IPS DF 6.9 (cell line): ENCODE data around the gene SUV39H1.

Experiments
- DNase-seq: peaks from one replicate; pipeline ENCODE4 v3.0.0-alpha.2; 2013; ENCODE audit warnings: low read depth, low spot score
- H3K27ac ChIP-seq: one replicate; pipeline ENCODE4 v1.5.1; 2013; ENCODE audit warnings: low read length, control low read depth
- H3K27me3 ChIP-seq: 2 replicates; pipeline ENCODE4 v1.6.1; 2013; ENCODE audit warnings: mild to moderate bottlenecking, low read length; ENCODE audit not compliant: control insufficient read depth, insufficient read depth
- H3K36me3 ChIP-seq: 2 replicates; pipeline ENCODE4 v1.6.1; 2013; ENCODE audit warnings: low read length; ENCODE audit not compliant: control insufficient read depth, insufficient read depth
- H3K4me1 ChIP-seq: 2 replicates; pipeline ENCODE4 v1.6.1; 2013; ENCODE audit warnings: low read length; ENCODE audit not compliant: control insufficient read depth, insufficient read depth
- H3K4me3 ChIP-seq: 2 replicates; pipeline ENCODE4 v1.5.1; 2013; ENCODE audit warnings: mild to moderate bottlenecking, low read length
- H3K9me3 ChIP-seq: 2 replicates; pipeline ENCODE4 v1.6.1; 2013; ENCODE audit warnings: low read length, inconsistent platforms; ENCODE audit not compliant: control insufficient read depth, insufficient read depth
- WGBS: extraction: QIAGEN DNeasy Blood & Tissue Kit; methylation state at CpG from one replicate; pipeline ENCODE4 v1.1.7; 2013; ENCODE audit warnings: mixed read lengths, missing lambda C conversion rate; ENCODE audit not compliant: insufficient read length, insufficient coverage; 5-methylcytosine and 5-hydroxymethylcytosine counted together

The SUV39H1 gene

DNA sequence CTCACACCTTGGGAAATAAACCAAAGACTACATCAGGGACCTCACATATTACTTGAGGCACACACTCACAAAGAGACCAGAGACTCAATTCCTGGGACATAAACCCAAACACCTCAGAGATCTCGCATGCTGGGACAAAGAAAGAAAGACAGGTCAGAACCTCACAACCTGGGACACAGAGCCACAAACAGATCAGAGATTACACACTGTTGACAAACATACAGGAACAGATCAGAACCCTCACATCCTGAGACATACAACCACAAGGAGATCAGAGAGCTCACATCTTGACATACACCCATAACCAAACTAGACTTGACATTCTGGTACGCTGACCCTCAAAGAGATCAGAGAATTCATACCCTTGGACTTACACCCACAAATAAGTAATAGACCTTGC is 17.3 kb downstream of the SUV39H1 start:
- H3K4me3 ChIP-seq, result no peak overlapping the region
- no peak for DNase-seq
- H3K9me3 ChIP-seq, result no peaks in the 10 kb centered on the region
- no peaks in the 10 kb centered on the region for H3K4me1 ChIP-seq
- no peaks in the 10 kb centered on the region for H3K27me3 ChIP-seq
- H3K36me3 ChIP-seq, result no peaks in the 10 kb centered on the region
- WGBS, result no CpG with 5 or more reads among the region's 2 CpGs
- no peak overlapping the region for H3K27ac ChIP-seq

DNA sequence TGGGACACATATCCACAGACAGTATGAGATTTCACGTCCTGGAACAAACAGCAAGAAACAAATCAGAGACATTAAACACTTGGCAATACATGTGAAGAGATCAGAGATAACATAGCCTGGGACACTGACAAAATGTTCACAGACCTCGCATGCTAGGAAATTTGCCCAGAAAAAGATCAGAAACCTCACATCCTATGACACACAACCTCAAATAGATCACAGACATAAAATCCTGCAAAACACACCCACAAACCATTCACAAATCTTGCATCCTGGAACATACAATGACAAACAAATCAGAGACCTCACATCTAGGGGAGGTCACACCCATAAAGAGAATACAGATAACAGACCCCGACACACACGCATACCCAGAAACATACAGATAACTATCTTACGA is 18.0 kb downstream of the SUV39H1 start:
- Histone ChIP-seq H3K27ac (no peak overlapping the region), H3K27me3 (no peaks in the 10 kb centered on the region), H3K9me3 (no peaks in the 10 kb centered on the region), H3K4me1 (no peaks in the 10 kb centered on the region), H3K36me3 (no peaks in the 10 kb centered on the region), H3K4me3 (no peak overlapping the region)
- no CpG with 5 or more reads among the region's 5 CpGs for WGBS
- DNase-seq, result no peak

DNA sequence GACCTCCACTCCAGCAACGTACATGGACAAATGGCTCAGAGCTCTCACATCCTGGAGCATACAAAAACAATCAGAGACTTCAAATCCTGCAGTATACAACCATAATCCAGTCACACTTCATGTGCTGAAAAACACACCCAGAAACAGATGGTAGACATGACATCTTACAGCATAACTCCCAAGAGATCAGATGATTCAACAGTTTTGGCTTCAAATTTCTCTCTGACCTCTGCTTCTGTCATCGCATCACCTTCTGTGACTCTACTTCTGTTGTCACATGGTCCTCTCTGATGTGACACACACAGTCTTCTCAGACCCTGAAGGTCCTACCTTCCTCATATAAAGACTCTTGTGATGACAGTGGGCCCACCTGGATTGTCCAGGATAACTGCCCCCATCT is 18.5 kb downstream of the SUV39H1 start:
- H3K4me3 ChIP-seq, result no peak overlapping the region
- no peak overlapping the region for H3K27ac ChIP-seq
- no CpG with 5 or more reads among the region's 2 CpGs for WGBS
- no peaks in the 10 kb centered on the region for H3K9me3 ChIP-seq
- H3K4me1 ChIP-seq, result no peaks in the 10 kb centered on the region
- no peak for DNase-seq
- H3K36me3 ChIP-seq, result no peaks in the 10 kb centered on the region
- no peaks in the 10 kb centered on the region for H3K27me3 ChIP-seq

DNA sequence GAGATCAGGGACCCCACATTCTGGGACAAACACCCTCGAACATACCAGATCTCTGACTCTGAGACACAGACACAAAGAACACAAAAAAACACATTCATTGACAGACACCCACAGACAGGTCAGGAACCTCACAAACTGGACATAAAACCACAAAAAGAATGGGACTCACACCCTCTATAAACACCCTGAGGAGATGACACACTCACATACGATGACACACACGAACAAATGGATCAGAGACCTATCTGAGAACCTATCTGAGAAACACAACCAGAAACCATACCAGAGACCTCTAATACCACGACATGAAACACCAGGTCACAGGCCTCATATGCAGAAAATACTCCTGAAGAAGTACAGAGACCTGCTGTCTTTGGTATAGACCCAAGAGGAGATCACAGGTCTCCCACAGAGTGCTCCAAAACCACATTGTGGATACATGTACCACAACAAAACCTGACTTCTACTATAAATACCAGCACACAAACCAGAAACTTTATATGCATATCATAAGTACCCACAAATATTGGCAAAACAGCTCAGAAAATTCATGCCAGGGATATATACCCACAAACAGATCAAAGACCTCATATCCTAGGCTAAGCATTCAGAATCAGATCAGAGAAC is 19.5 kb downstream of the SUV39H1 start:
- H3K9me3 ChIP-seq, result no peaks in the 10 kb centered on the region
- H3K4me1 ChIP-seq, result no peaks in the 10 kb centered on the region
- H3K27me3 ChIP-seq, result no peaks in the 10 kb centered on the region
- no peak overlapping the region for H3K27ac ChIP-seq
- no peak for DNase-seq
- no peaks in the 10 kb centered on the region for H3K36me3 ChIP-seq
- H3K4me3 ChIP-seq, result no peak overlapping the region
- no CpG with 5 or more reads among the region's 4 CpGs for WGBS

DNA sequence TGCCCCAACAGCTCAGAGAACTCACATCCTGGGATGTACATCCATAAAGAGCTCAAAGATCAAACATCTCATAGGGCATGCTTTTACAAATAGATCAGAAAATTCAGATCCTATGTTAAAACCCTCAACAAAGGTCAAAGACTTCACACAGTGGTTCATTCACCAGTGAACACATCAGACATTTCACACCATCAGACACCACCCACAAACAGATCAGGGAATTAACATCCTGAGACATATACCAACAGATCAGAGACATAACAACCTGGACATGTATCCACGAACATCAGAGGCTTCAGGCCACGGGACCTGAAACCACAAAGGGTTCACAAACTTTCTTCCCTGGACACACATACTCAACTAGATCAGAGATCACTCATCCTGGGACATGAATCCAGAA is 23.4 kb downstream of the SUV39H1 start:
- H3K9me3 ChIP-seq, result no peaks in the 10 kb centered on the region
- H3K27ac ChIP-seq, result no peak overlapping the region
- no CpG with 5 or more reads among the region's 2 CpGs for WGBS
- no peaks in the 10 kb centered on the region for H3K36me3 ChIP-seq
- no peaks in the 10 kb centered on the region for H3K4me1 ChIP-seq
- no peaks in the 10 kb centered on the region for H3K27me3 ChIP-seq
- no peak for DNase-seq
- no peak overlapping the region for H3K4me3 ChIP-seq

DNA sequence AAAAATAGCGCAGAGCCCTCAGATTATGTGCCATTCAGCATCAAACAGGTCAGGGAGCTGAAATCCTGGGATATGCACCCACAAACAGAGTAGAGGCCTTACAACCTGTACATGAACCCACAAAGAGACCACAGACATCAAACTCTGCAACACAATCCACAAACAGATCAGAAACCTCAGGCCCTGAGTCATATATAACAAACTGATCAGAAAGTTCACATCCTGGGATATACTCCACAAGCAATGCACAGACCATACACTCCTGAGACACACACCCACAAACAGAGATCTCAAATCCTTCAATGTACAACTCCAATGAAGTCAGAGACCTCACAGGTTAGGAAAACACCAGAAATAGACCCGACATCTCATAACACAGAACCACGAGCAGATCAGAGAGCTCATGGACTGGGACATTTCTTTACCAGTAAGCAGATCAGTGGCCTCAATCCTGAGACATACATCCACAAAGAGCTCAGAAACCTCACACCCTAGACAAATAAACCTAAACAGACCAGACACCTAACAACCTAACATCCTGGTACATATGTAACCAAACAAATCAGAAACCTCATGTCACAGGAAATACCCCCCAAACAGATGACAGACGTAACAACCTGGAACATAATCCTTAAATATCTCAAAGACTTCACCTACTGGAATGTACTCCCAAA is 24.2 kb downstream of the SUV39H1 start:
- no CpG with 5 or more reads among the region's 4 CpGs for WGBS
- Histone ChIP-seq H3K4me3 (no peak overlapping the region), H3K27ac (no peak overlapping the region), H3K27me3 (no peaks in the 10 kb centered on the region), H3K36me3 (no peaks in the 10 kb centered on the region), H3K4me1 (no peaks in the 10 kb centered on the region), H3K9me3 (no peaks in the 10 kb centered on the region)
- no peak for DNase-seq

DNA sequence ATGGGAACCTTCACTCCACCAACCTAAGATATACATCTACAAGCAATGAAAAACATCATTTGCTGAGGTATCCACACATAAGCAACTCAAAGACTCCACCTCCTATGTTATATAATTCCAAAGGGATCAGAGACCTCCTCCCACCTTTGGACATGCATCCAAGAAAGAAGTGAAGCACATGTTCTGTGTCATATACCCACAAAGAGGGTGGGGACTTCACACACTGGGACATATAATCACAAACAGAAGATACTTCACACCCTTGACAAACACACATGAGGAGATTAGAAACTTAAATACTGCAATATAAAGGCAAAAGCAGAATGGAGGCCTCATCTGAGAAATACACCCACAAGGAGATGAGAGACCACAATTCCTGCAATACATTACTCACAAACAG is 25.4 kb downstream of the SUV39H1 start:
- Histone ChIP-seq H3K27me3 (no peaks in the 10 kb centered on the region), H3K4me1 (no peaks in the 10 kb centered on the region), H3K9me3 (no peaks in the 10 kb centered on the region), H3K36me3 (no peaks in the 10 kb centered on the region), H3K27ac (no peak overlapping the region), H3K4me3 (no peak overlapping the region)
- no peak for DNase-seq

DNA sequence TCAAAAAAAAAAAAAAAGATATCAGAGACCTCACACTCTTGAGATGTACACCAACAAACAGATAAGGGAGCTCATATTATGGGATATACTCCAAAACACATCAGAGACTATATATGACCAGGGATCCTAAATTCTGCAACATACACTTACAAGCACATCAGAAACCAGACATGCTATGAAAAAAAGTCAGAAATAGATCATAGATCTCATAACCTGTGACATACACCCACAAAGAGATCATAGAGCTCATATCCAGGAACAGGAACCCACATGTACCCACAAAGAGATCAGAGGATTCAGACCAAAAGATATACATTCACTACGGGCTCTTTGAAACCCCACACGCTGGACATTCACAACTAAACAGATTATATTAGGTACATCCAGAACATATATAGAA is 30.1 kb downstream of the SUV39H1 start:
- Histone ChIP-seq H3K4me3 (no peak overlapping the region), H3K36me3 (no peaks in the 10 kb centered on the region), H3K4me1 (no peaks in the 10 kb centered on the region), H3K27me3 (no peaks in the 10 kb centered on the region), H3K27ac (no peak overlapping the region), H3K9me3 (no peaks in the 10 kb centered on the region)
- WGBS, result no CpG with 5 or more reads among the region's 2 CpGs
- DNase-seq, result no peak

DNA sequence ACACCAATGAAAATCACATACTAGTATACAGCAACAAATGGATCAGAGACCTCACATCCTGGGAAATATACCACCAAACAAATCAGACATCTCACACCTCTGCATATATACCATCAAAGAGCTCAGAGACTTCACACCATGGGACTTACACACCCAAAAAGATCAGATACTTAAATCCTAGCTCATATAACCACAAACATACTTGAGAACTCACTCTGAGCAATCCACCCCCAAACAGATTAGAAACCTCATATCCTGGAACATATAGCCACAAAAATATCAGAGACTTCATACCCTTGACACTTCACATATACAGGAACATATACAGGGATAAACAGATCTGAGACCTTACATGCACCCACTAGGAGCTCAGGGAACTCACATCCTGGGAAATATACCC is 32.1 kb downstream of the SUV39H1 start:
- DNase-seq, result no peak
- Histone ChIP-seq H3K27ac (no peak overlapping the region), H3K9me3 (no peaks in the 10 kb centered on the region), H3K27me3 (no peaks in the 10 kb centered on the region), H3K4me3 (no peak overlapping the region), H3K36me3 (no peaks in the 10 kb centered on the region), H3K4me1 (no peaks in the 10 kb centered on the region)

DNA sequence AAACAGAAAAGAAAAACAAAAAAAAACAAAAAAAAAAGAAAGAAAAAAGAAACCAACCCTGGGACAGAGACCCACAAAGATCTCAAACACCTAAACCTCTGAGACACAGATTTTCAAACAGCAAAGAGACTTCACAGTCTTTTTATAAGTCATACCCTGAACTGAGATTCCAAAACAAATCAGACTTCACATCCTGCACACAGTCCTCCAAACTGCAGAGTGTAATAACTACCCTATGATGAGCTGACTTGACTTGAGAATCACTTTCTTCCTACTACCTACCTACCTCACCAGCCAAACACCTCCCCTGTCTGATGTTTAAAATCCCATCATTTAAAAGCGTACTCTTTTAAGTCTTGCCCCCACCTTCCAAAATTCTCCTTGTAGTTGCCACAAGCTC is 39.8 kb downstream of the SUV39H1 start:
- no peak for DNase-seq
- Histone ChIP-seq H3K4me1 (no peaks in the 10 kb centered on the region), H3K4me3 (no peak overlapping the region), H3K36me3 (no peaks in the 10 kb centered on the region), H3K27ac (no peak overlapping the region), H3K9me3 (no peaks in the 10 kb centered on the region), H3K27me3 (no peaks in the 10 kb centered on the region)
- WGBS, result no CpG with 5 or more reads among the region's 1 CpG

DNA sequence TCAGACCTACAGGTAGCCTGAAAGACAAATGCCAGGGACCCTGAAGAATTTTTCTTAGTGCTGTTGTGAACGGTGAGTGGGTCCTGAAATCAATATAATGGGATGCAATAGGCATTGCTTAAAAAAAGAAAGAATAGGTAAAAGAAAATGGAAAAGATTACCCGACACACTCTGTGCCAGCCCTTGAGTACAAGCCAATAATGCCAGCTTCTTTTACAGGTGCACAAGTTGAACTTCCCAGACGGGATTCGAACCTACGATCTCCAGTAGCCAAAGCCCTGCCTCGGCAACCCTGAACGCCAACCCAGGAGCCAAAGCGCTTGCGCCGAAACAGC is 40.3 kb downstream of the SUV39H1 start:
- Histone ChIP-seq H3K9me3 (no peaks in the 10 kb centered on the region), H3K4me1 (no peaks in the 10 kb centered on the region), H3K27ac (no peak overlapping the region), H3K36me3 (no peaks in the 10 kb centered on the region), H3K27me3 (no peaks in the 10 kb centered on the region), H3K4me3 (no peak overlapping the region; the same call in 1 of the 2 replicates)
- WGBS, result no CpG with 5 or more reads among the region's 10 CpGs
- DNase-seq, result no peak
